HL-60/S4 treated with phorbol 12-myristate 13-acetate at 8.2 ng/mL for 4 days and 3 days (cell line): ENCODE data around the gene HNRNPF.

Experiments
- in situ Hi-C: fragments of 300-500 bp; cut with MboI; formaldehyde crosslinking; loops from 2 replicates; pipeline ENCODE4 v1.15.0; 2022; ENCODE audit warnings: low sequenced_read_pairs

Gene HNRNPF

DNA sequence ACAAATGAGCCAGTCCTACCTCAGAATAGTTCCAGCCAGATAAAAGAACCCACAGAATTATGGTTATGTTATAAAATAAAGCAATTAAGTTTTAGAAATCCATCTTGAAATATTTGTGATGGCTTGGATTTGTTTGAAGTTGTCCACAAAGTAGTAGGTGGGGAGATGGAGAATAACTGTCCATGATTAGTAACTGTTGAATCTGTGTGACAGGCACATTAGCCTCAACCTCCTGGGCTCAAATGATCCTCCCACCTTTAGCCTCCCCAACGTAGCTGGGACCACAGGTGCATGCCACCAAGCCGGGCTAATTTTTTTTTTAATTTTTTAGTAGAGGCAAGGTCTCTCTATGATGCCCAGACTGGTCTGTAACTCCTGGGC is 10.1 kb downstream of the HNRNPF start:
- in situ Hi-C loops, result loop anchor here (10.0 kb wide), 1 partner anchor 46 kb away; no protein-coding TSS in a partner anchor

- in situ Hi-C loops, result loop anchor here (10.0 kb wide), 1 partner anchor 48 kb away; no protein-coding TSS in a partner anchor
These were observed 11.9 kb downstream of the HNRNPF start for GRCh38 chr10:43396928-43397624.

DNA sequence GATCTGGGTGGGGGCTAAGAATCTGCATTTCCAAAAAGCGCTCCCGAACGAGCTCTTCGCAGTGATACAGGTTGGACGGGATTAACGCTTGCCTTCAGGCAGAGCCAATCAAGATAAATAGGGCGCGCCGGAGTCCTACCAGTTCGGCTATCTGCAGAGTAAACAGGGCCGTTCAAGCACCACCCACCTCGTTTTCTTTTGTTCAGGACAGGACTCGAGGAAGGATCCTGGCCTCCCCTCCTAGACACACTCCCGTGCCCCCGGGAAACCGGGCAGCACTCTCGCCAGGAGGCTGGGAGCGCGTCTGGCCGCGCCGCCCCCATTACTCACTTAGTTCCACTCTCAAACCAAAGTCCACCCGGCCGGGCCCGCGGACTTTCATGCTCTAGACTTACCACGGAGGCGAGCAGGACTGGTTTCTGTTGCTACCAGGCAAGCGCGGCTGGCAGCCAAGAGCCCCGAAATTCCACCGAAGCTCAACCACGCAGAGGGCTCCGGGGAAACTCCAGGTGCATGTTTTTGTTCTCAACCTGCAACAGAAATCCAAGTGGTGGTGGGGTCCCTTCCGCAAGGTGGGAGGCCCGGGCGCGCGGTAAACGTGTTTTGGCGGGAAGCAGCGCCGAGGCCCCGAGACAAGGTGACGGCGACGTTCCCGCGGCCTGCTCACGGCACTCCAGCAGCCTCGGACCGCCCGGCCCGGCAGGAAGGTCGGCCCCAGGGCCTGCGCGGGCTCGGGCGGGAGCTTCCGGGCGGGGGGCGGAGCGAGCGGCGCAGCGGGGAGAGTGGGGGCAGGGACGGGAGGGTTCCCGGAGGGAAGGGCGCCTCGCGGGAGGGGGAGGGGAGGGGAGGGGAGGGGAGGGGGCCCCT is 12.7 kb downstream of the HNRNPF start:
- in situ Hi-C loops, result loop anchor here (10.0 kb wide), 1 partner anchor 49 kb away; no protein-coding TSS in a partner anchor

DNA sequence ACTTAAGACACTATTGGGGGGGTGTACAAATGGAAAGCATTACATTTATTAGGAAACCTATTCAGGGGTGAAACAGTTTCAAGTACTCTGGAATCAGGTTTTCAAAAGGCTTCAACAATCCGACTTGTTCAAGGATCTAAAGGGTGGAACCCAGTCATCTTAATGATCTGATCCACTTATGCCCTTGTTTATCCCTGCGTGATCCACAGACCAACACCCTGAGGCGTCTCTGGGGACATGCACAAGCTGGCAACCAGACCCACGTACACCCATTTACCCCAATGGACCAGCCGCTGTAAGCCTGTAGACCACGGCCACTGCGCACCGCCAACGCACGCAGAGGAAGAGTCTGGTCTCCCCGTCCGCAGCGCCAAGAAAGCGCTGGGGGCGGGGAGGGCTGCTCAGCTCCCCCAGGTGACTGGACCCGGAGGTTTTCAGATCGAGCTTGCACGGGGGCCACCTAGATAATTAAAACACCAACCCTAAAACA is 13.4 kb downstream of the HNRNPF start:
- in situ Hi-C loops, result loop anchor here (10.0 kb wide), 1 partner anchor 49 kb away; no protein-coding TSS in a partner anchor

- in situ Hi-C loops, result loop anchor here (10.0 kb wide), 1 partner anchor 50 kb away; no protein-coding TSS in a partner anchor
These were observed 14.1 kb downstream of the HNRNPF start for GRCh38 chr10:43394868-43395267.

DNA sequence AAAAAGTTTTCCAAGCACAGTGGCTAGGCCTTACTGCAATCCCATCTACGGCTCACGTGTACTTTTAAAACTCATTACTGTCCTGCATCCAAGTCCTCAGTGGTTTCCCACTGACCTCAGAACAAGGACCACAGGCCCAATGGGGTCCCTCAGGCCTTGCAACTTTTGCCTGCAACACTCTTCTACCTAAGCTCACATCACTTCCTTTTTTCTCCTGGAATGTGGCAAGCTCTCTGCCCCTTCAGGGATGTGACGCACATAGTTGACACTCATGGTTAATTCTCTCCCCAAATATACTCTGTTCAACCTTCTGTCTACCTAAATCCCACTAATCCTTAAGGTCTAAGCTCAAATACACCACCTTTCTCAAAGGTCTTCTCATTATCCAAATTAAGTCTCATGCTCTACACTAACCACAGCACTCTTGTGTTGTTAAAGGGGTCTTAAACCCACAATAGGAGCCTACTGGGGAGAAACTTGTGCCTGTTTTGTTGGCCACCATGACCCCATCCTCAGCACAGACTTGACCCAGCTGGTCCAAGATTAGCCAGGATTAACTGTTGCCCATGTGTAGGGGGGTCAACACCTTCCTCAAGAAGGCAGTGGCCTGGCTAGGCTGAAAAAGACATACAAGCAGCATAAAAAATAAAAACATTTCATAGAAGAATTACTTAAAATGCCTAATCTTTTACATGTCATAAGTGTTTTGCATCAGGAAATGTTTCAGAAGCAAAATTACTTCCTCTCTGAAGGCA is 15.2 kb downstream of the HNRNPF start:
- in situ Hi-C loops, result loop anchor here (10.0 kb wide), 1 partner anchor 51 kb away; no protein-coding TSS in a partner anchor

DNA sequence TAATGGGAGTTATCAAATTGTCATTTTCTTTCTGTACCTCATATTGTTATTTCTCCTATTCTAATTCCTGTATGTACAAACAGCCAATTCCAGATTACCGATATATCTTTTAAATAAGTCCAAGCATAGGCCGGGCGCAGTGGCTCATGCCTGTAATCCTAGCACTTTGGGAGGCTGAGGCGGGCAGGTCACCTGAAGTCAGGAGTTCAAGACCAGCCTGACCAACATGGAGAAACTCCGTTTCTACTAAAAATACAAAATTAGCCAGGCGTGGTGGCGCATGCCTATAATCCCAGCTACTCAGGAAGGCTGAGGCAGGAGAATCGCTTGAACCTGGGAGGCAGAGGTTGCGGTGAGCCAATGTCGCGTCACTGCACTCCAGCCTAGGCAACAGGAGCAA is 15.8 kb downstream of the HNRNPF start:
- in situ Hi-C loops, result loop anchor here (10.0 kb wide), 1 partner anchor 52 kb away; no protein-coding TSS in a partner anchor

- in situ Hi-C loops, result loop anchor here (10.0 kb wide), 1 partner anchor 52 kb away; no protein-coding TSS in a partner anchor
These were observed 16.2 kb downstream of the HNRNPF start for GRCh38 chr10:43392748-43393147.

GRCh38 chr10:43391496-43391895 is 17.5 kb downstream of the HNRNPF start:
- in situ Hi-C loops, result loop anchor here (10.0 kb wide), 1 partner anchor 53 kb away; no protein-coding TSS in a partner anchor

DNA sequence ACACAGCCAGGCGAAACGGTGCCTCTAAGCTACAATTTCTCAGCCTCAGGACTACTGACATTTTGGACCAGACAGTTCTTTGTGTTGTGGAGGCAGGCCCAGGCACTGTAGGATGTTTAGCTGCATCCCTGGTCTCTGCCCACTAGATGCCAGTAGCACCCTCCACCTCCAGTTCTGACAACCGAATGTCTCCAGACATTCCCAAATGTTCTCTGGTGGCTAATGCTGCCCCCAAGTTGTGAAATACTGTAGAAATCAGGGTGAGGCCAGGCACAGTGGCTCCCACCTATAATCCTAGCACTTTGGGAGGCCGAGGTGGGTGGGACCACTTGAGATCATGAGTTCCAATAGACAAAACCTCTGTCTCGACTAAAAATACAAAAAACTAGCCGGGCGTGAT is 18.2 kb downstream of the HNRNPF start:
- in situ Hi-C loops, result loop anchor here (10.0 kb wide), 1 partner anchor 54 kb away; no protein-coding TSS in a partner anchor

DNA sequence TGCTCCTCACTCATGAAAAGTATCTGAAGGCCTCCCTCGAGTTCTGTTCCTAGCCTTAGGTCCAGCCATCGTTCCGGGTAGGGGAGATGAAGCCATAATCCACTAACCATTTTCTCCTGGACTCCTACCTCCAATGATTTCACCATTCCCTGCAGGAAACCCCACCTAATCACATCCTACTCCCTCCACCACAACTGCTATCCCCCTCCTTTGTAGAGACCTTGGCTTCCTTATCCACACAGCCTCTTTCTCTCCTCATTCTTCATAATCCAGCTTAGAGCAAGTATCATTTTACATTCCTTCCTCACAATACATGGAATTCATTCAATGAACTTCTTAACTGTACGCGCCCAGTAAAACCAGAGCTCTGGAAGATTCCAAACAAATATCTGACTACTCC is 18.7 kb downstream of the HNRNPF start:
- in situ Hi-C loops, result loop anchor here (10.0 kb wide), 1 partner anchor 54 kb away; no protein-coding TSS in a partner anchor

GRCh38 chr10:43389867-43390266 is 19.1 kb downstream of the HNRNPF start:
- in situ Hi-C loops, result loop anchor here (10.0 kb wide), 1 partner anchor 55 kb away; no protein-coding TSS in a partner anchor

- in situ Hi-C loops, result no loop called here
These were observed 21.3 kb downstream of the HNRNPF start for GRCh38 chr10:43387678-43388032.

- in situ Hi-C loops, result no loop called here
These were observed 21.9 kb downstream of the HNRNPF start for GRCh38 chr10:43386981-43387677.

GRCh38 chr10:43386549-43386948 is 22.4 kb downstream of the HNRNPF start:
- in situ Hi-C loops, result no loop called here

DNA sequence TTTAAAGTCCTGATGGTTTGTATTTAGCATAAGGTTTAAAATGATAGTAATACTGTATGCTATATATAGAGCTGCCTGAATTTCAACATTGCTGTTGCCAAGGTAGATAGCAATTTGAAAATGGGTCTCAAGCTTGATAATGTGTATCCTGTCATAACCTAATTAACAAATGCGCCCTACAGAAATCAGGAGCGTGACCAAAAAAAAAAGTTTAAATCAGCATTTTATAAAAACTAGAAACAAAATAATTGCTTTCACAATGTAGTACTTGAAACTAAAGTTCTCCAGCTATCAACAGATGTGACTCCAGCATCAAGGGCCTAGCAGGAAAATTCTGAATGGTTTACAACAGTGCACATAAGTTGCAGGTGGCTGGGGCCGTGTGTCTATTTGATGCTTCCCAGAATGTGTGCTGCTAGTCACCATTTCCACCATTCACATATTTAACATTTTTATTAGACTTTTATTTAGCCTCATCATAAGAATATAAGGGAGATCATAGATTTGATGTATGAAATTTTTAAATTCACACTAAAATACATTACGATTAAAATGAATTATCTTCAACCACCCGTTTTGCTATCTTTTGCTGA is 23.5 kb downstream of the HNRNPF start:
- in situ Hi-C loops, result no loop called here

- in situ Hi-C loops, result no loop called here
These were observed 24.4 kb downstream of the HNRNPF start for GRCh38 chr10:43384252-43385221.

GRCh38 chr10:43383204-43383971 is 25.6 kb downstream of the HNRNPF start:
- in situ Hi-C loops, result no loop called here
